Thyroid gland (tissue), 4 donors: Measurements from ENCODE around the gene FICD.

ENCODE experiments used
- CTCF ChIP-seq, 6 experiments: fragments of 200-600 bp in 3 of 6; fragments of 450-650 bp in 3 of 6; sonication (generic) in 3 of 6; IDR thresholded peaks; one replicate each; pipeline ENCODE4 v1.5.1; 2016 to 2019; ENCODE audit warnings: antibody characterized with exemption in 6 of 6, mild to moderate bottlenecking in 2 of 6, inconsistent platforms in 1 of 6, moderate library complexity in 1 of 6
- POLR2A ChIP-seq, 2 donors: fragments of 450-650 bp; IDR thresholded peaks; one replicate each; pipeline ENCODE4 v1.6.1; 2017; ENCODE audit warnings: antibody characterized with exemption in 2 of 2, mild to moderate bottlenecking in 2 of 2, moderate library complexity in 1 of 2

- TF ChIP-seq CTCF (IDR thresholded peaks at IDR 0.05) = peak in 1 of 6 experiments; percentile 7
- TF ChIP-seq POLR2A (IDR thresholded peaks at IDR 0.05) = no peak
These were observed 557 bp upstream of the FICD start for GRCh38 chr12:108514468-108514972.
